ENCODE data around the gene HERC4. TPM values are rescaled to one million over a fixed set of nuclear protein-coding genes. Genes with fewer than 3 reads are reported as not detected.
"Not testable (repeated sequence)": the region's sequence is repeated elsewhere in the genome, so short reads cannot be mapped to it uniquely, and the experiment has no call there.

The HERC4 gene
- total RNA-seq, 1 donor = 14.3 TPM

DNA sequence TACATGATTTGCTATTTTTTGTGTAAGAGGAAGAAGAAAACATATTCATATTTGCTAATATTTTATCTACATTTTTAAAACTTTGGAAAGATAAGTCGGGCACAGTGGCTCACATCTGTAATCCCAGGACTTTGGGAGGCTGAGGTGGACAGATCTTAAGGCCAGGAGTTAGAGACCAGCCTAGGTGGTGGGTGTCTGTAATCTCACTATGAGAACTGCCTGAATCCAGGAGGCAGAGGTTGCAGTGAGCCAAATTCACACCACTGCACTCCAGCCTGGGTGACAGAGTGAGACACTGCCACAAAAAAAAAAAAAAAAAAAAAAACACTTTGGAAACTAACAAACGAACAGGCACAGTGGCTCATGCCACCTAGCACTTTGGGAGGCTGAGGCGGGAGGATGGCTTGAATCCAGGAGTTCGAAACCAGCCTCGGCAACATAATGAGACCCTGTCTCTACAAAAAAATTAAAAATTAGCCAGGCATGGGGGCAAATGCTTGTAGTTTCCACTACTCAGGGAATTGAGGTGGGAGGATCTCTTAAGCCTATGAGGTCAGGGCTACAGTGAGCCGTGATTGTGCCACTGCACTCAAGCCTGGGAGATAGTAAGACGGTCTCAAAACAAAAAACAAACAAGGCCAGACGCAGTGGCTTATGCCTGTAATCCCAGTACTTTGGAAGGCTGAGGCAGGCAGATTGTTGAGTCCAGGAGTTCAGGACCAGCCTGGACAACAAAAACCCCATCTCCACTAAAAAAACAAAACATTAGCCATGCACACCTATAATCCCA is 25.6 kb downstream of the HERC4 start:
- no peak for DNase-seq (ENCODE audit: low read depth in 2 of 3, low spot score in 2 of 3)

DNA sequence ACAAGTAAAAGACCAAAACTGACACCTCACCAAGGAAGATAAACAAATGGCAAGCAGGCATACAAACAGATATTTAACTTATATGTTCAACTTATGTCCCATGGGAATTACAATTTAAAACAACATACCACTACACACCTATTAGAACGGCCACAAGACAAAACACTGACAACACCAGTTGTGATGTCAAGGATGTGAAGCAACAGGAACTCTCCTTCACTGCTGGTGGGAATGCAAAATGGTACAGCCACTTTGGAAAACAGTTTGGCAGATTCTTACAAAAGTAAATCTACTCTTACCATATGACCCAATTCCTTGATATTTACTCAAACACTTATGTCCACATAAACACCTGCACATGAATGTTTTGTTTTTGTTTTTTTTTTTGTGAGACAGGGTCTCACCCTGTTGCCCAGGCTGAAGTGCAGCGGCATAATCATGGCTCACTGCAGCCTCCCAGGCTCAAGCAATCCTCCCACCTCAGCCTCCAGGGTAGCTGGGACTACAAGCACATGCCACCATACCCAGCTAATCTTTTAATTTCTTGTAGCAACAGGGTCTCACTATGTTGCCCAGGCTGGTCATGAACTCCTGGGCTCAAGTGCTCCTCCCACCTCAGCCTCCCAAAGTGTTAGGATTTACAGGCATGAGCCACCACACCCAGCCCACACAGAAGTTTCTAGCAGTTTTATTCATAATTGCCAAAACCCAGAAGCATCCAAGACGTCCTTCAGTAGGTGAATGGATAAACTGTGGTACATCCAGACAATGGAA is 27.3 kb downstream of the HERC4 start:
- DNase-seq (ENCODE audit: low read depth in 2 of 3, low spot score in 2 of 3) = no peak

DNA sequence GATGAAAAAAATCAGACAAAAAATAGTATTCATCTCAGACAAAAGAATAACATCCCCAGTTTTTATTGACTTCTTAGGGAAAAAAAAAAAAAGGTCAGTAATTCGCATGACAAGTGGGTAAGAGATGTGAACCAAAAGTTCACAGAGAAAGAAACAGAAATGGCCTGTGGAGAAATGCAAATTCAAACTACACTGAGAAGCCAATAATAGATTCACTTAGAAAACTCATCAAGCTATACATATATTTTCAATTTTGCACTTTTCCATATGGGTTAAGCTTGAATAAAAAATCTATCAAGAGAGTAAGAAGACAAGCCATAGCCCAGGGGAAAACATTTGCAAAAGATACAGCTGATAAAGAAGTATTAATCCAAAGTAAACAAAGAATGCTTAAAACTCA is 28.0 kb downstream of the HERC4 start:
- no peak for DNase-seq (ENCODE audit: low read depth in 2 of 3, low spot score in 2 of 3)

DNA sequence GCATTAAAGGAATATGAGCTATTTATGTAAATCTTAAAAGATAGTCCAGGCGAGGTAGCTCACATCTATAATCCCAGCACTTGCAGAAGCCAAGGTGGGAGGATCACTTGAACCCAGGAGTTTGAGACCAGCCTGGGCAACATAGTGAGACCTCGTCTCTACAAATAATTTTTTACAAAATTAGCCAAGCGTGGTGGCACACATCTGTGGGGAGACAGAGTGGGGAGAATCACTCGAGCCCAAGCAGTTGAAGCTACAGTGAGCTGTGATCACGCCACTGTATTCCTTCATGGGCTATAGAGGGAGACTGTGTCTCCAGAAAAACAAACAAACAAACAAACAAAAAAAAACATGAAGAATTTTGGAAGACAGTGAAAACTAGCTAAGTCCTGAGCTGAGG is 28.4 kb downstream of the HERC4 start:
- no peak for DNase-seq (ENCODE audit: low read depth in 2 of 3, low spot score in 2 of 3)

DNA sequence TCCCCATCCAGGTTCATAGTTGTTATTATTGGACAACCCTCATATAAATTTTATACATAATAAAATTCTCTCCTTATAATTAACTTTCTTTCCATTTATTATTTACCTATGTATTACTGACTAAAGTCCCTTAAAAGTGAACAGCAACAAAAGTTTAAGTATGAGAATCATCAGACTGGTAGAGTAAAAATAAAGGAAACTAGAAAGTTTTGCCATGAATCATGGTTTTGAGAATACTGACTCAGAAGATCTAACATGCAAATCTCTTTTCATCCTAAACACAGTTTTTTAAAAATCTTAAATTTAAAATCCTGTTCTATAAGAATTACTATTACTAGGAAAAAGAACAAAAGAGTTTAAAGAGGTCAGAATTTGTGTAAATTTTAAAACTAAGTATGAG is 32.1 kb downstream of the HERC4 start:
- DNase-seq (ENCODE audit: low read depth in 2 of 3, low spot score in 2 of 3) = no peak

DNA sequence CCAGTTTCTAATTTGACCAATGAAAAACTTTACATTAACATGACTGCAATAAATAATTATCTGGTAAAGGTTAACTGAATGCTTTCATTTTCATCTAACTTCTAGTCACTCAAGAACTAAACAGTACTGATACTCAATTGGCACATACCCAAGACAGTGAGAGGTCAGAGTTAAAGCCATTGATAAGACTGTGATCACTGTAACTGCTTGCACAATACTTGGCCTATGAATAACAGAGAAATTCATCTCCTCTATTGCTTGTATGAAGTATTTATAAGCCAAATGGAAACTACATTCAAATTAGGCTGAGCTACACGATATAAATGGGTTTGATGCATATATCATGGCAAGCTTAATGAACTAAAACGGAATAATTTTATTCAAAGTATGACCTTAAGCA is 43.0 kb downstream of the HERC4 start:
- DNase-seq (ENCODE audit: low read depth in 2 of 3, low spot score in 2 of 3) = no peak

DNA sequence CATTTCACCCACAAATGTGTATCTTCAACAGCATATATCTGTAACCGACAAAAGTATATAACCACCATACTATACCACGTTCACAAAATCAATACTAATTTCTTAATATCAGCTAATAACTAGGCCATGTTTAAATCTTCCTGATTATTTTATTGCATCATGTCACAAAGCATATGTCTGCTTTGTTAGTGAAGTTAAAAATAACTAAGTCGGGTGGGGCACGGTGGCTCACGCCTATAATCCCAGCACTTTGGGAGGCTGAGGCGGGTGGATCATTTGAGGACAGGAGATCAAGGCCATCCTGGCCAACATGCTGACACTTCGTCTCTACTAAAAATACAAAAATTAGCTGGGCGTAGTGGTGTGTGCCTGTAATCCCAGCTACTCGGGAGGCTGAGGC is 47.7 kb downstream of the HERC4 start:
- no peak for DNase-seq (ENCODE audit: low read depth in 2 of 3, low spot score in 2 of 3)

DNA sequence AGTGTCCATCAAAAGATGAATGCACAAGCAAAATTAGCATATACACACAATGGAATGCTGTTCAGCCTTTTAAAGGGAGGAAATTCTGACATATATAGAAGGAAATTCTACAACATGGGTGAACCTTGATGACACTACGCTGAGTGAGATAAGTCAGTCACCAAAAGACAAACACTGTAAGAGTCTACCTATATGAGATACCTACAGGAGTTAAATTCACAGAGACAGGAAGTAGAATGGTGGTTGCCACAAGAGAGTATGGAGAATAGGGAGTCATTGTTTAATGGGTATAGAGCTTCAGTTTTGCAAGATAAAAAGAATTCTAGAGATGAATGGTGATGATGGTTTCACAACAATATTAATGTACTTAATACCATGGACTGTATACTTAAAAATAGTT is 51.8 kb downstream of the HERC4 start:
- no peak for DNase-seq (ENCODE audit: low read depth in 2 of 3, low spot score in 2 of 3)

DNA sequence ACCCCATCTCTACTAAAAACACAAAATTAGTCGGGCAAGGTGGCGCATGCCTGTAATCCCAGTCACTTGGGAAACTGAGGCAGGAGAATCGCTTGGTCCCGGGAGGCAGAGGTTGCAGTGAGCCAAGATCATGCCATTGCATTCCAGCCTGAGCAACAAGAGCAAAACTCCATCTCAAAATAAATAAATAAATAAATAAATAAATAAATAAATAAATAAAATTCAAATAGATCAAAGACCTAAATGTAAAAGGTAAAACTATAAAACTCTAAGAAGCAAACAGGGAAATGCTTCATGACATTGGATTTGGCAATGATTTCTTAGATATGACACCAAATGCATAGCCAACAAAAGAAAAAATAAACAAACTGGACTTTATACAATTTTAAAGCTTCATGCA is 52.8 kb downstream of the HERC4 start:
- not testable (repeated sequence) for DNase-seq (ENCODE audit: low read depth in 2 of 3, low spot score in 2 of 3)

DNA sequence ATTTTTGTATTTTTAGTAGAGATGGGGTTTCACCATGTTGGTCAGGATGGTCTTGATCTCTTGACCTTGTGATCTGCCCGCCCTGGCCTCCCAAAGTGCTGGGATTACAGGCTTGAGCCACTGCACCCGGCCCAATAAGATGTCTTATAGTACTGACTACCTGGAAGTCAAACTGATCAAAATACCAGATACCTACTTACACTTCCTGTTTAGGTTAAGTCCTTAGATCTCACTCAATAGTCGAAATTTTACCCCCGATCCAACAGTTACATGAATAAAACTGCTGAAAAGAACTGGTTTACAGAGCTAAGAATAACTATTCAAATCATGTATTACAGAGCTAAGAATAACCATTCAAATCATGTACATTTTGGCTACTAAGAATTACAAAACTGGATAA is 58.6 kb downstream of the HERC4 start:
- DNase-seq (ENCODE audit: low read depth in 2 of 3, low spot score in 2 of 3) = not testable (repeated sequence)

DNA sequence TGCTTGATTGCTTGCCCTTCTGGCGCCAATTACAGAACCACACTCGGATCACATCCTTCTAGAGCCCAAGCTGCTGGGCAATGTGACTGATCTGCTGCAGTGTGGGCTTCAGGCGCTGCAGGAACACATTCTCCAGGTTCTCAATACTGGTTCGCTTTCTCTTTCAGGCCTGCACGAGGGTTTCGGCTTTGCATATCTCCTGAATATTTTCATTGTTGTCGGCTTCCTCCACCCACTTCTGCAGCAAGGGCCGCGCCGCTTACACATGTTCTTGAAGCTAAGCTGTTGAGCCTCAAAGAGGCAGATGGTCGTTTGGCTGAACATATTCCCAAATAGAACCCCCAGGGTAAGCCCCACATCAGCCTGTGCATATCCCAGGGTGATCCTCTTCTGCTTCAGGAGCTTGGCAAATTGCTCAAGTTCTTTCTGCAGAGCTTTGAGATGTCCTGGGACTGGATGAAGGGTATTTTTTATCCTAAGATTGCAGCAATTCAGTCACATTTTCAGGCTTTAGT is 64.6 kb downstream of the HERC4 start:
- no peak for DNase-seq (ENCODE audit: low read depth in 2 of 3, low spot score in 2 of 3)

DNA sequence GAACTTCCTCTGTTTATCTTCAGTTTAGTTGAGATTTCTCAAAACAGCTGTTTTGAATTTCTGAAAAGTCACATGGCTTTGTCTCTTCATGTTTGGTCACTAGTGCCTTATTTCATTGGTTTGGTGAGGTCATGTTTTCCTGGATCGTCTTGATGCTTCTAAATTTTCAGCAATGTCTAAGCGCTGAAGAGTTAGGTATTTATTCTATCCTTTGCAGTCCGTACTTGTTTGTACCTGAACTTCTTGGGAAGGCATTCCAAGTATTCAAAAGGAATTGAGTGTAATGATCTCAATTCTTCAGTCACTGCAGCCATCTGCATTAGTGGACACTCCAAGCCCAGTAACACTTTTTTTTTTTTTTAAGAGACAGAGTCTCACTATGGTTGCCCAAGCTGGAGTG is 67.7 kb downstream of the HERC4 start:
- no peak for DNase-seq (ENCODE audit: low read depth in 2 of 3, low spot score in 2 of 3)

DNA sequence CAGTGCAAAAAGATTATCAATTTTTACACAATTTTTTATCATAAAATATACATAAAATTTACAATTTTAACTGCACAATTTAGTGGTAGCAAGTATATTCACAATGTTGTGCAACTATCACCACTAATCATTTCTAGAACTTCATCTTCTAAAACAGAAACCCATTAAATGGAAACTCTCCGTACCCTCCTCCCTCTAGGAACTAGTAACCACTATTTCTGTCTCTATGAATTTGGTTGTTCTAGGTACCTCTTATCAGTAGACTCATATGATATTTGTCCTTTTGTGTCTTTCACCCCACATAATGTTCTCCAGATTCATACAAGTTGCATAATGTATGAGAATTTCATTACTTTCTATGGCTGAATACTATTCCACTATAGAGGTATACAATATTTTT is 73.5 kb downstream of the HERC4 start:
- DNase-seq (ENCODE audit: low read depth in 2 of 3, low spot score in 2 of 3) = no peak

DNA sequence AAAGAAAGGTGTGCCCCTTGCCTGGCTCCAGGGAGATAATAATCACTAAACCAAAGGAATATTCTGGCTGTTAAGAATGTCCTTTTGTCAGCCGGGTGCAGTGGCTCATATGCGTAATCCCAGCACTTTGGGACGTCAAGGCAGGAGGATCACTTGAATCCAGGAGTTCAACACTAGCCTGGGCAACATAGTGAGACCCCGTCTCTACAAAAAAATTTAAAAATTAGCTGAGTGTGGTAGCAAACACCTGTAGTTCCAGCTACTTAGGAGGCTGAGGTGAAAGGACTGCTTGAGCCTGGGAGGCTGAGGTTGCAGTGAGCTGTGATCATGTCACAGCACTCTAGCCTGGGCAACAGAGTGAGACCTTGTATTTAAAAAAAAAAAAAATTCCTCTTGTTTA is 74.1 kb downstream of the HERC4 start:
- DNase-seq (ENCODE audit: low read depth in 2 of 3, low spot score in 2 of 3) = no peak

DNA sequence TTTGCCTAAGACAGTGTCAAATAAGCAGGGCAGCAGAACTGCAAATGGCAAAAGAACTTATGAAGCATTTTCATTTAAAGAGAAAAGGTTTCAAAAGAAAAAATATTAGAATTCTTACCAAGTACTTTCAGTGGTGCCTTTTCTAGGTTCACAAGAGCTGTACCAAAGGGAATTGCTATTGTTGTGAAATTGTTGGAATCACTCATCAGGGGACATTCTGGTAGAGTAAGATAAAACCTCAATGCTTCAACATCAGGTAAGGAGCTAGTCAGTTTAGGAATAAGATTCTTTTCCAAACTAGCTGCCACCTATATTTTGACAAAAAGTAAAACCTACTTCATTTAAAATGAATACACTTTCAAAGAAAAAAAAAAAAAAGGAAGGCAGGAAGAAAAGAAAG is 85.0 kb downstream of the HERC4 start:
- no peak for DNase-seq (ENCODE audit: low read depth in 2 of 3, low spot score in 2 of 3)

DNA sequence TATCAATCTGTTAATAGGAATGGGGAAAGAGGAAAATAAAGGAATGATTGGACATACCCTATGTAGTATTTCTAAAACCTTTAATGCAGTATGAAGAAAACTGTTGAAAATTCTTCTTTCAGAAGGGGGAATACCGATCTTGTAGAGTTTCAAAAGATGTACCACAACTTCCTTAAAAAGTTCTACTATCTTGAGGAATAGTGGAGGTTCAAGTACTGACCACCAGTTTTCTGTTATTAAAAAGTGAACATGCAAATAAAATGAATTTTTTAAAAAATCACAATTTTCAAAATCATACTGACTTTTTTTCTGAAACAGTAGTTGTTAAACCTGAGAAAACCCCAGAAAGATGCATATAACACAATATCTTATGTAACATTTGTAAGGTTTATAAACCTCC is 86.5 kb downstream of the HERC4 start:
- DNase-seq (ENCODE audit: low read depth in 2 of 3, low spot score in 2 of 3) = no peak

DNA sequence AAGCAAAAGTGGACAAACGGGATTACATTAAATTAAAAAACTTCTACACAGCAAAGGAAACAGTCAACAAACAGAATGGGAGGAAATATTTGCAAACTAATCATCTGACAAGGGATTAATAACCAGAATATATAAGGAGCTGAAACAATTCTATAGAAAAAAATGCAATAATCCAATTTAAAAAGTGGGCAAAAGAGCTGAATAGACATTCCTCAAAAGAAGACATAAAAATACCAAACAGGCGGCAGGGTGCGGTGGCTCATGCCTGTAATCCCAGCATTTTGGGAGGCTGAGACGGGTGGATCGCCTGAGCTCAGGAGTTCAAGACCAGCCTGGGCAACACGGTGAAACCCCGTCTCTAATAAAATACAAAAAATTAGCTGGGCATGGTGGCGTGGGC is 92.5 kb downstream of the HERC4 start:
- DNase-seq (ENCODE audit: low read depth in 2 of 3, low spot score in 2 of 3) = not testable (repeated sequence)

DNA sequence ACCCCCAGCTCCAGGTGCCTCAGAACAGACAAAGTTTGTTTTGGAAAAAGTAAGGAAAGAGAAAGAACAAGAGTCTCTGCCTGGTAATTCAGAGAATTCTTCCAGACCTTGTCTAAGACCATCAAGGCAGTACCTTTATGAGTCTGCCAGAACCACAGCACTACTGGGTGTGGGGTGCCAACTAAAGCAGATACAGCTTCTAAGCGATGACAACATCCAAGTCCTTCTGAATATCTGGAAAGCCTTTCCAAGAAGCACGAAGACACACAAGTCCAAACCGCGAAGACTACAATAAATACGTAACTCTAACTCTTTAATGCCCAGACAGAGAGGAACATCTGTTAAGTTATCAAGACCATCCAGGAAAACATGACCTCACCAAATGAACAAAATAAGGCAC is 96.3 kb downstream of the HERC4 start:
- no peak for DNase-seq (ENCODE audit: low read depth in 2 of 3, low spot score in 2 of 3)

DNA sequence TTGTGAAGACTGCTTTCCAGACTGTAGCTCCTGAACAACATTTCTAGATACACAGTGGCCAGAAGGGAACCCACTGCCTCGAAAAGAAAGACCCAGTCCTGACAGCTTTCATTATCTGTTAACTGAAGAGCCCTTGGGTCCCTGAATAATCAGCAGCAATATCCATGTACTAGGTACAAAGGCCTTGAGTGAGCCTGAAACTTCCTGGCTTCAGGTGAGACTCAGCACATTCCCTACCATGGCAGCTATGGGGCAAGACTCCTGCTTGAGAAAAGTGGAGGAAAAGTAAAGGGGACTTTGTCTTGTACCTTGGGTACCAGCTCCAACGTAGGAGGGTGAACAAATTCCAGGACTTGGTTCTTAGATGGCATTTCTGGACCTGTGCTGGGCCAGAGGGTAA is 97.8 kb downstream of the HERC4 start:
- DNase-seq (ENCODE audit: low read depth in 2 of 3, low spot score in 2 of 3) = no peak

DNA sequence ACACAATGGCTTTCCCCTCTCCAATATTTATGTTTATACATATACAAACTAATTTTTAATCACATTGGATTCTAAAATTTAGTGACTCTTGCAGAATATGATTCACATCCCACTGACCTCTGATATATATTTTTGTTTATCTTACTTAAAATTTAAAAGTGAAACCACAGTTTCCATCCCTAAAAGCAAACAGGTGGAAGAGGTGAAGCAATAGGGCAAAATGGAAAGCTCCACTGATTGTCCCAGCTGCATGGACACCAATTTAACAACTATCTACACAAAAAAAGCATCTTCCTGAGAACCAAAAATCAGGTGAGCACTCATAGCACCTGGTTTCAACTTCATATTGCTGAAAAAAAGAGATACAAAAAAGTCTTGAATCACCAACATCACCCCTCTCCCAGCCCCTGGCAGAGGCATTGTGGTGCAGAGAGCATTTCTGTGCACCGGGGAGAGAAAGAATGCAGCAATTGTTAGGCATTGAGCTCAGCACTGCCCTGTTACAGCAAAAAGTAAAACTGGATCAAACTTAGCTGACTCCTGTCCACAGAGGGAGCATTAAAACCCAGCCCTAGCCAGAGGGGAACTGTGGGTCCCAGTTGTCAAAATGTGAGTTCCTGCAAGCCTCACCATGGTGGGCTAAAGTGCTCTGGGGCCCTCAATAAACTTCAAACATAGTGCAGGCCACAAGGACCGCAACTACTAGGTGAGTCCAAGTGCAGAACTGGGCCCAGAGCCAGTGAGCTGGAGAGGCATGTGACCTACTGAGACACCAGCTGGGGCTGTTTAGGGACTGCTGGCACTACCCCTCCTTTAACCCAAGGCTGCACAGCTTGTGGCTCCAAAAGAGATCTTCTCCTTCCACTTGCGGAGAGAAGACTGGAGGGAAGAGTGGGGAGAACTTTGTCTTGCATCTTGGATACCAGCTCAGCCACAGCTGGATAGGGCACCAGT is 98.5 kb downstream of the HERC4 start:
- no peak for DNase-seq (ENCODE audit: low read depth in 2 of 3, low spot score in 2 of 3)

DNA sequence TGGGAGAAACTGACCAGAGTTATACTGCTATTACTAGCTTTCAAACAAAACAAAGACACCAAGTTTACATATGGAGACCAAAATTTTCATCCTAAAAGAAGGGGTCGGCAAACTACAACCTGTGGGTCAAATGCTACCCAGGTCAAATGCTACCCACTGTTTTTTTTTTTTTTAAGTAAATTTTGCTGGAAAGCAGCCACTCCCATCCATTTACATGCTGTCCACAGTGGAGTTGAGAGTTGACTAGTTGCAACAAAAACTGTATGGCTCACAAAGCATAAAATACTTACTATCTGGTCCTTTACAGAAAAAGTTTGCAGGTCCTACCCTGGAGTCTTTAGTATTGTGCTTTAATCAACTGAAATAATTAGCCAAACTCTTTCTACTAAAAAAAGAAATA is 99.2 kb downstream of the HERC4 start:
- no peak for DNase-seq (ENCODE audit: low read depth in 2 of 3, low spot score in 2 of 3)
